ENCODE results near the gene ALG14. TPM values are rescaled to one million over a fixed set of nuclear protein-coding genes. Genes with fewer than 3 reads are reported as not detected.

ALG14 gene
- polyA plus RNA-seq, 1 of the 3 experiments (the other 2 are of a cell fraction), result 2.5 TPM

GRCh38 chr1:95111014-95111413 lies 38.3 kb upstream of the ALG14 start:
- Histone ChIP-seq H3K27me3 (ENCODE audit: insufficient read depth) (no peaks in the 10 kb centered on the region; the same call in 1 of the 2 replicates), H2AFZ (ENCODE audit: low read depth) (no peak overlapping the region), H3K9me2 (no peaks in the 10 kb centered on the region), H3K27ac (ENCODE audit: low read depth in 2 of 2, low read length in 1 of 2) (no peak overlapping the region), H3K36me3 (replicated peaks in 1 of 2; ENCODE audit: control insufficient read depth in 1 of 2, insufficient read depth in 2 of 2, low read length in 1 of 2) (no peaks in the 10 kb centered on the region), H3K9ac (no peak overlapping the region), H3F3A (replicated peaks; ENCODE audit: insufficient read depth) (no peaks in the 10 kb centered on the region), H3K9me3 (no peaks in the 10 kb centered on the region), H3K4me3 (ENCODE audit: low read depth in 2 of 2, low read length in 1 of 2) (no peak overlapping the region), H3K79me2 (ENCODE audit: insufficient read depth) (no peaks in the 10 kb centered on the region), H3K4me2 (no peak overlapping the region), H4K20me1 (ENCODE audit: insufficient read depth) (no peaks in the 10 kb centered on the region), H3K4me1 (ENCODE audit: control insufficient read depth in 1 of 2, insufficient read depth in 2 of 2, low read depth in 1 of 2, low read length in 1 of 2) (no peaks in the 10 kb centered on the region)
- CTCF ChIA-PET, result interaction anchor here (1.0 to 1.4 kb wide), 2 partner anchors 10 to 67 kb away, joined by 3 read pairs; no protein-coding TSS in a partner anchor
- TF ChIP-seq EP300 (IDR thresholded peaks at IDR 0.05; ENCODE audit: borderline replicate concordance in 1 of 2, low read depth in 1 of 2, low read length in 1 of 2), result no peak
- TF ChIP-seq CTCF (IDR thresholded peaks at IDR 0.05), result no peak
- no peak for TF ChIP-seq SIN3A (IDR thresholded peaks at IDR 0.05; ENCODE audit: borderline replicate concordance, low read depth, low read length)
- no peak for TF ChIP-seq SMC3 (IDR thresholded peaks at IDR 0.05; ENCODE audit: low read depth, low read length)
- no peak for TF ChIP-seq FOXJ3 (CRISPR knock-in tag; IDR thresholded peaks at IDR 0.05)
- no peak for TF ChIP-seq NFIC (IDR thresholded peaks at IDR 0.05; ENCODE audit: borderline replicate concordance)
- no peak for TF ChIP-seq RXRA (IDR thresholded peaks at IDR 0.05; ENCODE audit: borderline replicate concordance, low read depth)
- TF ChIP-seq RAD21 (IDR thresholded peaks at IDR 0.05; ENCODE audit: low read length), result no peak
- no peak for TF ChIP-seq IRF3 (IDR thresholded peaks at IDR 0.05; ENCODE audit: low read depth, low read length)
- TF ChIP-seq MXI1 (IDR thresholded peaks at IDR 0.05; ENCODE audit: low read depth, low read length), result no peak
- no peak for TF ChIP-seq REST (IDR thresholded peaks at IDR 0.05; ENCODE audit: low read depth, low read length)
- TF ChIP-seq TCF12 (IDR thresholded peaks at IDR 0.05), result no peak
- TF ChIP-seq FOXM1 (IDR thresholded peaks at IDR 0.05; ENCODE audit: low read depth), result no peak
- no peak for TF ChIP-seq ELF1 (IDR thresholded peaks at IDR 0.05)
- TF ChIP-seq YY1 (IDR thresholded peaks at IDR 0.05; ENCODE audit: low read depth), result no peak
- no peak for TF ChIP-seq EZH2phosphoT487 (IDR thresholded peaks at IDR 0.05; ENCODE audit: borderline replicate concordance, low read depth)
- TF ChIP-seq MAX (IDR thresholded peaks at IDR 0.05; ENCODE audit: low read depth), result no peak
- TF ChIP-seq USF2 (IDR thresholded peaks at IDR 0.05; ENCODE audit: borderline replicate concordance, low read depth, low read length), result no peak
- POLR2A ChIA-PET, result no interaction called here
- 100% methylated on average over 1 of the region's 1 CpG for WGBS (ENCODE audit: low lambda C conversion rate)
- DNase-seq, result no peak

All from SK-N-SH (cell line).